GM18867 (cell line): ENCODE measurements around the gene UQCC2.

ENCODE experiments used
- ATAC-seq: cut with Tn5 transposase; IDR thresholded peaks from one replicate; pipeline ENCODE4 v1.9.1; 2021; ENCODE audit warnings: mild to moderate bottlenecking, moderate library complexity; ENCODE audit not compliant: unreplicated experiment

UQCC2 gene

GRCh38 chr6:33692078-33692759 lies 19.3 kb downstream of the UQCC2 start:
- ATAC-seq = no peak

GRCh38 chr6:33691456-33692077 lies 19.9 kb downstream of the UQCC2 start:
- ATAC-seq = no peak

- ATAC-seq = no peak
Observed at GRCh38 chr6:33690766-33691165, 20.7 kb downstream of the UQCC2 start.

- no peak for ATAC-seq
Observed at GRCh38 chr6:33689879-33690278, 21.6 kb downstream of the UQCC2 start.

- no peak for ATAC-seq
Observed at GRCh38 chr6:33689148-33689494, 22.4 kb downstream of the UQCC2 start.

- ATAC-seq = no peak
Observed at GRCh38 chr6:33688451-33689147, 22.9 kb downstream of the UQCC2 start.

- no peak for ATAC-seq
Observed at GRCh38 chr6:33688006-33688405, 23.5 kb downstream of the UQCC2 start.

- no peak for ATAC-seq
Observed at GRCh38 chr6:33686981-33687975, 24.2 kb downstream of the UQCC2 start.

- ATAC-seq = no peak
Observed at GRCh38 chr6:33686225-33686924, 25.1 kb downstream of the UQCC2 start.

- ATAC-seq = no peak
Observed at GRCh38 chr6:33685411-33686224, 25.9 kb downstream of the UQCC2 start.

- ATAC-seq = no peak
Observed at GRCh38 chr6:33684983-33685382, 26.5 kb downstream of the UQCC2 start.

GRCh38 chr6:33684428-33684896 lies 27.0 kb downstream of the UQCC2 start:
- no peak for ATAC-seq

GRCh38 chr6:33683576-33684427 lies 27.7 kb downstream of the UQCC2 start:
- no peak for ATAC-seq

GRCh38 chr6:33683051-33683571 lies 28.4 kb downstream of the UQCC2 start:
- ATAC-seq = no peak

GRCh38 chr6:33682341-33682740 lies 29.2 kb downstream of the UQCC2 start:
- no peak for ATAC-seq

- no peak for ATAC-seq
Observed at GRCh38 chr6:33679761-33680160, 31.7 kb downstream of the UQCC2 start.

GRCh38 chr6:33678932-33679490 lies 32.5 kb downstream of the UQCC2 start:
- no peak for ATAC-seq
